Ovary (tissue), 3 donors: Measurements from ENCODE around the gene BLID.

Experiments
- CTCF ChIP-seq, 3 donors: fragments of 450-650 bp in 2 of 3; fragments of 200-600 bp in 1 of 3; IDR thresholded peaks; one replicate each; pipeline versions ENCODE4 v1.5.1 to v1.8.0; 2016 to 2022; ENCODE audit warnings: antibody characterized with exemption in 3 of 3, mild to moderate bottlenecking in 1 of 3
- EP300 ChIP-seq: sonication (generic); formaldehyde crosslinking; IDR thresholded peaks from one replicate; pipeline ENCODE4 v1.6.1; 2017; ENCODE audit warnings: antibody characterized with exemption
- donor health status: DM: no; HTN: no; CAD: no.

- TF ChIP-seq CTCF (IDR thresholded peaks at IDR 0.05) (no peak), EP300 (no peak)
Measured at GRCh38 chr11:122158171-122158570, 42.2 kb upstream of the BLID start.
